ENCODE results near the gene IMP3.

DNA sequence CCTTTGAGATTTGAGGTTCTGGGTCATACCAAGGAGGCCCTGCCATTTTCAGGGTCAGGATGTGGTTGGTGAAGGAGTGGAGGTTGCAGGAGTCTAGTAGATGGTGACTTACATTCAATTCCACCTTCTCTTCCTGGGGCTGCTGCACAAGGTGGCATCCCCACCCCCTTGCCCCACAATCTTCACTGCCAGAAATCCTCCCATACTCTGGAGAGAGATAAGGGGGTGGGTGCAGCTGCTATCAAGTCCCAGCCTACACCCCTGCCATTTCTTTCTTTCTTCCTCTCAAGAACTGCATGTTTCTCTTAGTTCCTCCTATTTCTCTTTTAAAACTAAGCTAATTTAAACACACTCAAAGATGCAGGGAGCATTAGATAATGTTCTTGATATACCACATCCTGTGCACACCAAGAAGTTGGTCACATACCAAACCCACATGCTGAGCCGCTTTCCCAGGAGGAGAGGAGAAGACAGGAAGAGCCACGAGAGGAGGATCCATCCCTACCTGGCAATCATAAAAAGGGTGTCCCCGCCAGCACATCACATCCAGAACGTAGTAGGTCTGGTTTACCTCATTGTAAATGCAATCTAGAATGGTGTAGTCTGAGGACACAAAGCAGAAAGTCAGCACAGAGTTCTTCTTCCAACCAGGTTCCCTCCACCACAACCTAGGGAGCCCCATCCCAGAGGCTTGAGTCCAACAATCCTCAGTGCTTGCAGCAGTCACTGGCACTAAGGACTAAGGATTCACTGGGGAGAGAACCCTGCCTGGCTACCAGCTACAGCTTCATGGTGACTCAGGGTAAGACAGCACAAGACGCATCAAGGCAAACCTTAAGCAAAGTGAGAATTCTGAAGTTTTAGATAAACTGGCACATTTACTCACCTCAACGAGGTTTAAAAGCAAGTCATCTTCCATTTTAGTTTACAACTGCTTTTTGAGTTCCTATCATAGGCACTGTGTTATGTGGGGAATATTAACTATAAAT lies 33.0 kb downstream of the IMP3 start:
- TF ChIP-seq, protein P1, sequence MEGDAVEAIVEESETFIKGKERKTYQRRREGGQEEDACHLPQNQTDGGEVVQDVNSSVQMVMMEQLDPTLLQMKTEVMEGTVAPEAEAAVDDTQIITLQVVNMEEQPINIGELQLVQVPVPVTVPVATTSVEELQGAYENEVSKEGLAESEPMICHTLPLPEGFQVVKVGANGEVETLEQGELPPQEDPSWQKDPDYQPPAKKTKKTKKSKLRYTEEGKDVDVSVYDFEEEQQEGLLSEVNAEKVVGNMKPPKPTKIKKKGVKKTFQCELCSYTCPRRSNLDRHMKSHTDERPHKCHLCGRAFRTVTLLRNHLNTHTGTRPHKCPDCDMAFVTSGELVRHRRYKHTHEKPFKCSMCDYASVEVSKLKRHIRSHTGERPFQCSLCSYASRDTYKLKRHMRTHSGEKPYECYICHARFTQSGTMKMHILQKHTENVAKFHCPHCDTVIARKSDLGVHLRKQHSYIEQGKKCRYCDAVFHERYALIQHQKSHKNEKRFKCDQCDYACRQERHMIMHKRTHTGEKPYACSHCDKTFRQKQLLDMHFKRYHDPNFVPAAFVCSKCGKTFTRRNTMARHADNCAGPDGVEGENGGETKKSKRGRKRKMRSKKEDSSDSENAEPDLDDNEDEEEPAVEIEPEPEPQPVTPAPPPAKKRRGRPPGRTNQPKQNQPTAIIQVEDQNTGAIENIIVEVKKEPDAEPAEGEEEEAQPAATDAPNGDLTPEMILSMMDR (conservative IDR thresholded peaks at IDR 0.05; ENCODE audit: low read depth, low read length): no peak
- TF ChIP-seq EZH2 (IDR thresholded peaks at IDR 0.05; ENCODE audit: borderline replicate concordance, low read depth, low read length, poor library complexity, severe bottlenecking): no peak
